GM10248 (cell line): ENCODE measurements around the gene AAGAB.

ENCODE experiments used
- CTCF ChIA-PET: fragments of 300-600 bp; sonication (Branson Sonifier 250); formaldehyde crosslinking; extraction: SDS; loops from one replicate; lab custom pipeline; 2021; ENCODE audit warnings: antibody characterized with exemption; lab: Yijun Ruan, JAX
- POLR2A ChIA-PET: fragments of 350-650 bp; sonication (Branson Sonifier 250); formaldehyde crosslinking; extraction: SDS; loops from one replicate; lab custom pipeline; 2020; ENCODE audit warnings: antibody characterized with exemption; lab: Yijun Ruan, JAX
- DNase-seq: peaks from one replicate; pipeline ENCODE4 v3.0.0; 2012; ENCODE audit errors: extremely low spot score
- CTCF ChIP-seq: IDR thresholded peaks from 2 replicates; pipeline ENCODE4 v1.5.1; 2012; ENCODE audit warnings: mild to moderate bottlenecking, low read depth; ENCODE audit errors: extremely low read depth, missing control alignments, control extremely low read depth

AAGAB gene

DNA sequence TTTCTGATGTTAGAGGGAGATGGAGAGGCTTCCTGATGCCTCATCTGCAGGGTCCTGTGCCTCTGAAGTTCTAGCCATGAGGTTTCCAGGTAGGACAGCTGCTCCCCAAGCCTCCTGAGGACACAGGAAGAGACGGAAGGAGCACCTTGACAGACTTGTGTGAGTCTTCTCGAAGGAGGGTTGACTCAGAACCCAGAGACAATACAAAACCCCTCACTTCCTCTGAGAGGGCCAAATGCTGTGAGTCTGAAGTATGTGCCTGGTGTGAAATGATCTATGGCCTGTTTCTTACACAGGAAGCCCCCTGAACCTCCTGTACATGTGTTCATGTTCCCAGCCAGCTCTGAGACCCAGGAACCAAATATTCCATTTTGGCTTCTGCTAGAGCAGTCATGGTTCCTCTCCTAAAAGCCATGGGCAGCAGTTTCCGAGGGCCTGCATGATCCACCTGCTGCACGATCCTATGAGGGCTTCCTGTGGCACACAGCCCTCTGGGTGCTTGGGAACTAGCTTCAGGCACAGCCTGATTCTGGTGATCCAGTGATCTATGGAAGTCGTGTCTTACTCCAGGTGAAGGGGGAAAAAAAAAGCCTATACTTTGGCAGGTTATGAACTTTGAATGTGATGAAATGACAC is 62.2 kb downstream of the AAGAB start:
- TF ChIP-seq CTCF = no peak
- CTCF ChIA-PET = interaction anchor here (1.6 kb wide), 1 partner anchor 14 kb away, joined by 3 read pairs; no protein-coding TSS in a partner anchor
- no peak for DNase-seq
- POLR2A ChIA-PET = no interaction called here

- no peak for TF ChIP-seq CTCF
- DNase-seq = peak; percentile 3
- CTCF ChIA-PET = interaction anchor here (1.3 to 2.0 kb wide), 2 partner anchors 11 to 49 kb away, joined by 3 to 5 read pairs; no protein-coding TSS in a partner anchor
- POLR2A ChIA-PET = no interaction called here
Measured at GRCh38 chr15:67190813-67191212, 63.6 kb downstream of the AAGAB start.

- ChIA-PET POLR2A (no interaction called here), CTCF (interaction anchor here (1.3 to 2.0 kb wide), 2 partner anchors 11 to 50 kb away, joined by 3 to 5 read pairs; no protein-coding TSS in a partner anchor)
- DNase-seq = peak; percentile 4
- TF ChIP-seq CTCF = no peak
Measured at GRCh38 chr15:67190326-67190725, 64.1 kb downstream of the AAGAB start.

DNA sequence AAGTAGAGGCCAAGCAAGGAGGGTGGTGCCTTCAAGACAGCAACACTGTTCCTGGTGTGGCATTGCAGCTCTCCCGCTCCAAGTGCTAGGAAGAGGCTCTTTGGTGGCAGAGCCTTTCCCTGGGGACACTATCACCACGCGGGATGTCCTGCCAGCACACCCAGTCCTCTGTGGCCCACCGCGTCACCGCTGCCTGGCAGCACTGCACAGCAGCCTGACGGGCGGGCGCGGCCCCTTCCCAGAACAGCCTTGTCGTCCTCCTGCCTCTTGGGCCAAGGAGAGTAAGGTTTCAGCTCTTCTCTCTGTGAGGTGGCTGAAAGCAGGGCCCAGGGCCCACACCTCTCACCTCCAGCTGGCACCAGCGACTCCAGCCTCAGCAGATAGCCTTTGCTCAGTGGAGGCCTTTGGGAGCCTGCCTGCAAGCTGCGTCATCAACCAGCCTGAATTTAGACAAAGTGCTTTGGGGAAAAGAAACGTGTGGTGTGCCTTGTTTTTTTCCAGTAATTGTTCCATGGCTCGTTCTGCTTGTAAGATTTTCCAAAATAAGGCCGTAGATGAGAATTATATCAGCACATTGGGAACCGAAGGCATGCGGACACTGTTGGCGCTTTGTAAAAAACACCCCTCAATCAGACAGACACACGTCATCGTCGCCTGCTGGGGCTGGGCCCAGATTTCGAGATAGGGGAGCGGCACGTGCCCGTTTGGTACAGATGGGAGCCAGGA is 65.0 kb downstream of the AAGAB start:
- peak; percentile 8 for DNase-seq
- no peak for TF ChIP-seq CTCF
- ChIA-PET CTCF (interaction anchor here (1.3 to 2.0 kb wide), 2 partner anchors 12 to 51 kb away, joined by 3 to 5 read pairs; no protein-coding TSS in a partner anchor), POLR2A (no interaction called here)

- TF ChIP-seq CTCF = no peak
- ChIA-PET CTCF (interaction anchor here (1.2 to 1.4 kb wide), 2 partner anchors 10 to 242 kb away, joined by 3 read pairs; no protein-coding TSS in a partner anchor), POLR2A (no interaction called here)
- peak; percentile 7 for DNase-seq
Measured at GRCh38 chr15:67188551-67189218, 65.8 kb downstream of the AAGAB start.

DNA sequence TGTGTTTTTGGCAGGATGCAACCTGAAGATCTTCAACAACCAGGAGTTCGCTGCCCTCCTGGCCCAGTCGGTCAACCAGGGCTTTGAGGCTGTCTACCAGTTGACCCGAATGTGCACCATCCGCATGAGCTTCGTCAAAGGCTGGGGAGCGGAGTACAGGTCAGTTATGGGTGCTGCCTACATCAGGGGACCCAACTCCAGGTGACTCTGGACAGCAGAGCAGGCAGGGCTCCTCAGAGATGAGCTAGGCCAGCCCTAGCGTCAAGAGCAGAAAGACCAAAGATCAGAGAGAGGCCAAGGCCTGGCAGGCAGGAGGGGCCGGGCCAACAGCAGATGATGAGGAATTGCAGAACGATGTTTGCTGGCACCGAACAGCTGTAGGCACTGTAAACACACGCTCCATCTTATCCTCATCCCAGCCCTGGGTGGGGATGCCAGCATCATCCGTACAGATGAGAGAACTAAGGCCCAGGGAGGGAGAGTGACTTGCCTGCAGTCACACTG is 67.1 kb downstream of the AAGAB start:
- no peak for DNase-seq
- no peak for TF ChIP-seq CTCF
- POLR2A ChIA-PET = no interaction called here
- CTCF ChIA-PET = interaction anchor here (1.1 to 2.1 kb wide), 4 partner anchors 9 to 21 kb away, joined by 3 to 6 read pairs (median 4); no protein-coding TSS in a partner anchor
